Astrocyte of the spinal cord (primary cell): ENCODE data around the gene POLD2.

Experiments used
- DNase-seq: peaks from one replicate; pipeline ENCODE4 v3.0.0; 2011; ENCODE audit warnings: low read depth, low spot score
- H3K4me3 ChIP-seq: 2 replicates; pipeline ENCODE4 v1.5.1; 2011; ENCODE audit warnings: low read depth, mild to moderate bottlenecking, low read length, moderate library complexity
- in situ Hi-C: cut with HindIII; loops from 2 replicates; pipeline ENCODE4 v1.10.0; 2017; ENCODE audit warnings: low sequenced_read_pairs
- TF ChIP-seq, protein P1 (sequence below): IDR thresholded peaks from 2 replicates; pipeline ENCODE4 v1.5.1; 2012; ENCODE audit warnings: low read depth, mild to moderate bottlenecking, low read length, inconsistent platforms

POLD2 gene

DNA sequence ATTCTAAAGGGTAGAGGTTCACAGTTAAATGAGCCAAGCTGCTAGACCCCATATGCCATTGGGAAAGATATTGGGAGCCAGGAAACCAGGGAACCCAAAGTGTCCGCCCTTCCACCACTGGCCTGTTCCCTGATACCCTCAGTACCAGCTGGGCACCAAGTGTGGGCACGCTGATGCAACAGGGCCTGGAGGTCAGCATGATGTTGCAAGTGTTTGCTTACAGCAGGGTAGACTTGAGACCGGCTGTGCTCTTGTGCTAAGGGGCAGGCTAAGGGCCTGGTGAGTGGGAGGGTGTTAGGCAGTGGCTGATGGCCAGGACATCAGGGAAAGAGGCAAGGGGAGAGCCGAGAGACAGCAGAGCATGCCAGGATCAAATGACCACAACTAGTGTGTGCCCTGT is 38.8 kb upstream of the POLD2 start:
- TF ChIP-seq, protein P1, sequence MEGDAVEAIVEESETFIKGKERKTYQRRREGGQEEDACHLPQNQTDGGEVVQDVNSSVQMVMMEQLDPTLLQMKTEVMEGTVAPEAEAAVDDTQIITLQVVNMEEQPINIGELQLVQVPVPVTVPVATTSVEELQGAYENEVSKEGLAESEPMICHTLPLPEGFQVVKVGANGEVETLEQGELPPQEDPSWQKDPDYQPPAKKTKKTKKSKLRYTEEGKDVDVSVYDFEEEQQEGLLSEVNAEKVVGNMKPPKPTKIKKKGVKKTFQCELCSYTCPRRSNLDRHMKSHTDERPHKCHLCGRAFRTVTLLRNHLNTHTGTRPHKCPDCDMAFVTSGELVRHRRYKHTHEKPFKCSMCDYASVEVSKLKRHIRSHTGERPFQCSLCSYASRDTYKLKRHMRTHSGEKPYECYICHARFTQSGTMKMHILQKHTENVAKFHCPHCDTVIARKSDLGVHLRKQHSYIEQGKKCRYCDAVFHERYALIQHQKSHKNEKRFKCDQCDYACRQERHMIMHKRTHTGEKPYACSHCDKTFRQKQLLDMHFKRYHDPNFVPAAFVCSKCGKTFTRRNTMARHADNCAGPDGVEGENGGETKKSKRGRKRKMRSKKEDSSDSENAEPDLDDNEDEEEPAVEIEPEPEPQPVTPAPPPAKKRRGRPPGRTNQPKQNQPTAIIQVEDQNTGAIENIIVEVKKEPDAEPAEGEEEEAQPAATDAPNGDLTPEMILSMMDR, result no peak
- H3K4me3 ChIP-seq, result no peak overlapping the region
- DNase-seq, result no peak
- in situ Hi-C loops, result no loop called here

DNA sequence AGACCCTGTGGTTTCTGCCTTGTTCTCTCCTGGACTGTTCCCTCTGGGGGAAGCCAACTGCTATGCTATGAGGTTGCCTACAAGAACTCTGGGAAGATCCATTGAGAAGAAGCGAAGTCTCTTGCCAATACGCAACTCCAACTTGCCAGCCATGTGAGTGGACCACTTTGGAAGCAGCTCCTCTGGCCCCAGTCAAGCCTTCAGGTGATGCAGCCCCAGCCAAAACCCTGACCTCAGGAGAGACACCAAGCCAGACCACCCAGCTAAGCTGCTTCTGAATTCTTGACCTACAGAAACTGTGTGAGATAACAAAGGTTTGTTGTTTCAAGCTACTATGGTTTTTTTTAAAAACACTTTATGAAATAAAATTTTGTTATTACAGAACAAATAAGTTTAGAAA is 38.0 kb upstream of the POLD2 start:
- TF ChIP-seq, protein P1, result no peak

DNA sequence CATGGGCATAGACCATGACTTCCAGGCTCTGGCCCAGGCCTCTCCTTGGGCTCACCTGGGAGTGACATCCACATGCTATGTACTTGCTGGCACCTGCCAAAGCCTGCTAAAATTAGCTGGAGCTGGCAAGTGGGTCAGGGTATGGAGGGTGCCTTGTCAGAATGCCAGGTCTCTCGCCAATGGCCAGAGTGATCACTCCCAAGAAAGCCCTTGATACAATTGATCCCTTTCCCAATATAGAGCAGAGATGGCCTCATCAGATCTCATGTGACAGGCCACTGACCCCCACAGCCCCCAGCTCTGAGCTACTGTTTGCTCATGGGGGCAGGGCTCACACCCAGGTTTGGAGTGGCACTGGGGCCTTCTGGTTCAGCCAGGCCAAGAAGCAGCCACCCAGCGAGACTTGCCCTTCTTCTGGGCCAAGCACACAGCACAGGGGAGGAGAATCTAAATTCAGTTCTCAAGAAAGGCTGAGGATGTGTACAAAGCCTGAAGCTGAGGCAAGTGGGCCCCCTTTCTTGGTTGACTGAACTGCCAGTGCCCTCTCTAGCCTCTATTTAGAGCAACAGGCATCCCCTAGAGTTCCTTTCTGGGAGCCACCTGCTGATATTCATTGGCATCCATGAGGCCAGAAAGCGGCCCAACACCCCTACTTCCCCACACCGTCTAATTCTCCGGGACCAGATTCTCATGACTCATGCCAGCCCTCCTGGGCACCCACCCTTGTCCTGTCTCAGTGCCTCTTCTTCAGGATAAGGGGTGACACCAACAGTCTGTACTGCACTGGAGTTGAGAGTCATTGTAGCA is 36.7 kb upstream of the POLD2 start:
- no peak overlapping the region for H3K4me3 ChIP-seq
- in situ Hi-C loops, result no loop called here
- DNase-seq, result no peak
- TF ChIP-seq, protein P1, result no peak

More for the DNA sequence above, 38.0 kb upstream of the POLD2 start:
- no peak for DNase-seq
- H3K4me3 ChIP-seq, result no peak overlapping the region
- in situ Hi-C loops, result no loop called here

DNA sequence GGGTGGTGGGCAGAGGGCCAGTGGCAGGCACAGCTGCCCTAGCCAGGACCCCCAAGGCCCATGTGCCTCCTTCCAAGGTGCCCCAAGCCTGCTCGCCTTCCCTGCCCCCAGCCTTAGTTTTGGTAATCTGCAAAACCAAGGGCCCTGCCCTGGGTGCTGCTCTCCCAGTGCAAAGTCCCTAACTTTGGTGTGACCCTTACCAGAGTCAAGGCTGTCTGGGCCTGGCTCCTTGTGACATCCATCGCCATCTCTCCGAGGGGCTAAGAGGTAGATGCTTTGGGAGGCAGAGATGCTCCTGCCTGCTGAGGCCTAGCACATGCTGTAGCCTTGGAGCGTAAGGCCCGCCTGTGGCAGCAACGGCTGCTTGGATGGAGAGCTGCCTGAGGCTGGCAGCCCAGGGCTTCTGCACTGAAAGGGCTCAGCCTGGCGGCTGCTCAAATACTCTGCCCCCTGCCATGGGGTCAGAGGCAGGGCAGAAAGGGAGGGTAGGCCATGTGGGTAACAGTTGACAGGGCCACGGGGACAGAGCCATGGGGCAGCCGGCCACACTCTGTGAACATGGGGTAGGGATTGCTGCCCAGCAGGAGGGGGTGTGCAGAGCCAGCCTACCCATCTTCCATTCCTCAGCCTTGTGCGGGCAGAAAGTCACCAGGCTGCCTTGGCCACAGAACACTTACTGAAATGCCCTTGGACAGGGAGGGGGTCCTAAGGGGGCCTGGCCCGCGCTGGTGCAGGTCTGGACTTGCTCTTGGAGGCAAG is 35.7 kb upstream of the POLD2 start:
- H3K4me3 ChIP-seq, result no peak overlapping the region
- no peak for DNase-seq
- in situ Hi-C loops, result no loop called here
- TF ChIP-seq, protein P1, result no peak

DNA sequence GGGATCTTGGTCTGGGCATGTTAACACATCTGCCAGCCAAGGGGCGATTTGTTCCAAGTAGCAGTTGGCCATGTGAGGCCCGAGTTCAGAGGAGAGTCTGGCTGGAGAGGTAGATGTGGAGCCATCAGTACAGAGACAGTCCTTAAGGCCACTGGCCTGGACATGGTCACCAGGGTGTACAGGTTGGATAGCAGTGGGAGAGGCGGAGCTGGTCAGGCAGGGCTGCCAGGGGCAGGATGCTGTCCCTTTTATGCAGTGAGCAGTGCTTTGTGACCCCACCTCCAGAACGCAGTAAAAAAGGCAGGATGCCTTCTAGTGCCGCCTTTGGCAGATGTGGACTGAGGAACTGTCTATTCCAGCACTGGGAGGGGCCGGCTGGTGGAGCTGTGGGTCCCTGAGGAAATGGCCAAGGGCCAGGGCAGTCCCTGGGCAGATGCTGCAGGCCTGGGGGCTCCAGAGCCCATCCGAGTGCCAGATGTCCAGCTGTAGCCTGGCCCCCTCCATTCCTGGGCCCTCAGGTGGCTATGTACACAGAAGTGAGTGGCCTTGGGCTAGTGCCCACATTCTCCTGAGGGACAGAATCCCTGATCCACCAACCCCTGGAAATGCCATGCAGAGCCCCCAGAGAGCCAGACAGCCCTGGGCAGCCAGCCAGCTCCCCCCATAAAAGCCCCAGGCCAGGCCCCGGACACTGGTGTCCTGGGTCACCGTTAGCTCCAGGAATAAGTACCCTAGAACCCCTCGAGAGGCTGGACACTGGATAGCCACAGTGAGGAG is 34.9 kb upstream of the POLD2 start:
- no peak for DNase-seq
- H3K4me3 ChIP-seq, result no peak overlapping the region
- in situ Hi-C loops, result no loop called here
- TF ChIP-seq, protein P1, result no peak
